Gastrocnemius medialis (tissue), 4 donors: Measurements from ENCODE around the gene SLFNL1. TPM values are rescaled to one million over a fixed set of nuclear protein-coding genes. Genes with fewer than 3 reads are reported as not detected.

Source experiments
- ATAC-seq, 2 donors: fragments of 150-250 bp; one replicate each; pipeline ENCODE4 v1.9.1; 2016
- DNase-seq, 2 donors: peaks; one replicate each; pipeline ENCODE4 v3.0.0-alpha.2; 2019
- H3K27ac ChIP-seq, 4 donors: fragments of 200-600 bp; sonication (generic); 1 replicate in 1 of 4; 2 replicates in 3 of 4; pipeline ENCODE4 v1.5.1; 2016 to 2018; ENCODE audit warnings: mild to moderate bottlenecking in 2 of 4, moderate library complexity in 1 of 4
- H3K27me3 ChIP-seq, 3 donors: fragments of 200-600 bp; sonication (generic) in 2 of 3; 1 replicate in 1 of 3; 2 replicates in 2 of 3; pipeline versions ENCODE4 v1.5.1 to v1.6.0; 2016 to 2019; ENCODE audit warnings: mild to moderate bottlenecking in 1 of 3, moderate library complexity in 1 of 3
- H3K36me3 ChIP-seq, 2 donors: fragments of 200-600 bp; sonication (generic) in 1 of 2; one replicate each; pipeline ENCODE4 v1.5.1; 2017 to 2018
- H3K4me1 ChIP-seq, 2 donors: fragments of 200-600 bp; sonication (generic) in 1 of 2; one replicate each; pipeline ENCODE4 v1.5.1; 2016 to 2017; ENCODE audit warnings: mild to moderate bottlenecking in 2 of 2
- H3K4me3 ChIP-seq, 4 donors: fragments of 200-600 bp; sonication (generic) in 3 of 4; 1 replicate in 1 of 4; 2 replicates in 3 of 4; pipeline ENCODE4 v1.5.1; 2016 to 2019; ENCODE audit warnings: mild to moderate bottlenecking in 2 of 4
- H3K9me3 ChIP-seq, 3 donors: fragments of 200-600 bp; sonication (generic) in 2 of 3; 1 replicate in 1 of 3; 2 replicates in 2 of 3; pipeline ENCODE4 v1.5.1; 2016 to 2019
- POLR2A ChIP-seq, 2 donors: fragments of 450-650 bp; IDR thresholded peaks; one replicate each; pipeline ENCODE4 v1.6.1; 2017; ENCODE audit warnings: antibody characterized with exemption in 2 of 2, mild to moderate bottlenecking in 2 of 2, moderate library complexity in 2 of 2
- in situ Hi-C, 4 donors: fragments of 200-750 bp; cut with MboI; loops; one replicate each; pipeline versions ENCODE4 v1.15.0 to v1.8.0; 2017; ENCODE audit warnings: low sequenced_read_pairs in 4 of 4
- intact Hi-C: fragments of 100-400 bp; cut with DNase I; formaldehyde crosslinking; loops from one replicate; pipeline ENCODE4 v1.15.1; 2023; ENCODE audit warnings: low total_unique reads
- total RNA-seq, 4 donors: library from RNA; depleted of rRNA; stranded (reverse); fragments of >200 nt; gene quantifications; one replicate each; pipeline versions ENCODE4 v1.1.0 to v1.2.3, GENCODE V29; 2016
- TF ChIP-seq, protein P1 (sequence below), 5 experiments: fragments of 450-650 bp in 3 of 5; fragments of 200-600 bp in 2 of 5; sonication (generic) in 2 of 5; IDR thresholded peaks in 4 of 5; conservative IDR thresholded peaks in 1 of 5; 1 replicate in 4 of 5; 2 replicates in 1 of 5; pipeline ENCODE4 v1.5.1; 2016 to 2019; ENCODE audit warnings: antibody characterized with exemption in 5 of 5, mild to moderate bottlenecking in 3 of 5, moderate library complexity in 3 of 5

SLFNL1 gene
- total RNA-seq = 1 to 10 TPM in 2 of 4 donors, under 1 TPM in 2; 0.29 to 2.0 (median 0.69) TPM

DNA sequence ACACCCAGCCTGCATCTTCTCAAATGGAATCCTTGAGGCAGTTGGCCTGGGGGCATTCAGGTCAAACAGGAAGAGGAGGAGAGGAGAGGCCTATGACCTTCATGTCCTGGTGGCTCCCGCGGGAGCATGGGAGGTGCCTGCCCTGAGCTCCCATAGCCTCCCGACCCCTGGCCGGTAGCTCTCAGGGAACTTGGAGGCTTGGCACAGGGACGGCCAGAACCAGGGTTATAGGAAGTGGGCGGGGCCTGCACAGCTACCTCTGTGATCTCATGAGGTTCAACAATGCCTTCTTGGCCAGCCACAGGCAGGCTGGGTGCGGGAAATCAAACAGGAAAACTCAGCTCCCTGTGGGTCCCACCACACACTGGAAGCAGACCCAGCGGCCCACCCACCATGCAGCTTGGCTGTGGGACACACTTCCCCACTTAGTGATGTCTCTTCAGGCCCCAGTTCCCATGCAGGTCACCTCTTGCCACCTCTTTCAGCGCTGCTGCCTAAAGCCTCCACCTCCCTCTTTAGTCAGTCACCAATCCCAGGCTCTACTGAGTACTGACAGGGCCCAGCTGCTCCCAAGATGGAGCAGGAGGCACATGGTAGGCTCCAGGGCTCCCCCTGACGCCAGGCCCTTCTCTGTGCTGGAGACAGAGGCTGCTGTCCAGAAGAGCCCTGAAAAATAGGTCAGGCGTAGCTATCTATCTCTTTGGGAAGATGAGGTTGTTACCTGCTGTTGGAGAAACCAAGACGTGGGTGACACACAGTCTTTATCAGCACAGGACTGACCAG, at the start of gene SLFNL1:
Gene SLFNL1, minus strand, starts transcription at position 200 of the 783 bp plus-strand sequence. CDS start 1,065 bp downstream, outside the sequence.
- Histone ChIP-seq H3K27me3 (no peaks in the 10 kb centered on the region), H3K4me1 (no peaks in the 10 kb centered on the region), H3K36me3 (no peaks in the 10 kb centered on the region), H3K4me3 (no peak within 1 kb of the TSS), H3K27ac (no peak within 1 kb of the TSS), H3K9me3 (no peaks in the 10 kb centered on the region)
- ATAC-seq = no peak
- in situ Hi-C loops = no loop called here
- no peak for TF ChIP-seq POLR2A (IDR thresholded peaks at IDR 0.05)
- TF ChIP-seq, protein P1, sequence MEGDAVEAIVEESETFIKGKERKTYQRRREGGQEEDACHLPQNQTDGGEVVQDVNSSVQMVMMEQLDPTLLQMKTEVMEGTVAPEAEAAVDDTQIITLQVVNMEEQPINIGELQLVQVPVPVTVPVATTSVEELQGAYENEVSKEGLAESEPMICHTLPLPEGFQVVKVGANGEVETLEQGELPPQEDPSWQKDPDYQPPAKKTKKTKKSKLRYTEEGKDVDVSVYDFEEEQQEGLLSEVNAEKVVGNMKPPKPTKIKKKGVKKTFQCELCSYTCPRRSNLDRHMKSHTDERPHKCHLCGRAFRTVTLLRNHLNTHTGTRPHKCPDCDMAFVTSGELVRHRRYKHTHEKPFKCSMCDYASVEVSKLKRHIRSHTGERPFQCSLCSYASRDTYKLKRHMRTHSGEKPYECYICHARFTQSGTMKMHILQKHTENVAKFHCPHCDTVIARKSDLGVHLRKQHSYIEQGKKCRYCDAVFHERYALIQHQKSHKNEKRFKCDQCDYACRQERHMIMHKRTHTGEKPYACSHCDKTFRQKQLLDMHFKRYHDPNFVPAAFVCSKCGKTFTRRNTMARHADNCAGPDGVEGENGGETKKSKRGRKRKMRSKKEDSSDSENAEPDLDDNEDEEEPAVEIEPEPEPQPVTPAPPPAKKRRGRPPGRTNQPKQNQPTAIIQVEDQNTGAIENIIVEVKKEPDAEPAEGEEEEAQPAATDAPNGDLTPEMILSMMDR (IDR thresholded peaks at IDR 0.05 in 4 of 5, conservative IDR thresholded peaks at IDR 0.05 in 1 of 5) = no peak
- intact Hi-C loops = no loop called here
- no peak for DNase-seq

- DNase-seq (no peak), ATAC-seq (no peak)
- Histone ChIP-seq H3K27me3 (no peaks in the 10 kb centered on the region), H3K4me1 (no peaks in the 10 kb centered on the region), H3K36me3 (peaks cover 0 to 19% of the 10 kb centered on the region in 2 donors), H3K4me3 (no peak overlapping the region), H3K9me3 (no peaks in the 10 kb centered on the region), H3K27ac (no peak overlapping the region)
- intact Hi-C loops (no loop called here), in situ Hi-C loops (no loop called here)
- no peak for TF ChIP-seq POLR2A (IDR thresholded peaks at IDR 0.05)
- TF ChIP-seq, protein P1 (IDR thresholded peaks at IDR 0.05 in 4 of 5, conservative IDR thresholded peaks at IDR 0.05 in 1 of 5) = no peak
Measured at GRCh38 chr1:41056907-41057306, 35.4 kb upstream of the SLFNL1 start.

DNA sequence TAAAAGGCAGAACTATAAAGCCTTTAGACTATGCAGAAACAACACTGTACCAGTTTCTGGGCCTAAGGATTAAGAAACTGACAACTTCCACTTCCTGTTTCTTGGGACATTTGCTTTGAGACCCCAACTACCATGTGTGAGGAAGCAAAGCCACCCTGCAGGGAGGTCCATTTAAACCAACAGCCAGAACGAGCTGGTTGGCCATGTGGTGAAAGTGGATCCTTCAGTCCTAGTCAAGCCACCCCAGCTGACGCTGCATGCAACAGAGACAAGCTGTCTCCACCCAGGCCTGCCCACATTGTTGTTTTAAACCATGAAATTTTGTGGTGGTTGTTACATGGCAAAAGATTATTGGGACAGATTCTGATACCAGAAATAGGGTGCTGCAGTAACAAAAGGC, 31.8 kb upstream of the SLFNL1 start:
- no peak overlapping the region for H3K27ac ChIP-seq
- ATAC-seq (no peak), DNase-seq (no peak)
- peaks cover 0 to 18% of the 10 kb centered on the region in 2 donors for H3K36me3 ChIP-seq
- TF ChIP-seq, protein P1 (IDR thresholded peaks at IDR 0.05 in 4 of 5, conservative IDR thresholded peaks at IDR 0.05 in 1 of 5) = no peak
- TF ChIP-seq POLR2A (IDR thresholded peaks at IDR 0.05) = no peak
- no peaks in the 10 kb centered on the region for H3K4me1 ChIP-seq
- in situ Hi-C loops = no loop called here
- no peaks in the 10 kb centered on the region for H3K9me3 ChIP-seq
- no peak overlapping the region for H3K4me3 ChIP-seq
- no peaks in the 10 kb centered on the region for H3K27me3 ChIP-seq
- intact Hi-C loops = no loop called here

DNA sequence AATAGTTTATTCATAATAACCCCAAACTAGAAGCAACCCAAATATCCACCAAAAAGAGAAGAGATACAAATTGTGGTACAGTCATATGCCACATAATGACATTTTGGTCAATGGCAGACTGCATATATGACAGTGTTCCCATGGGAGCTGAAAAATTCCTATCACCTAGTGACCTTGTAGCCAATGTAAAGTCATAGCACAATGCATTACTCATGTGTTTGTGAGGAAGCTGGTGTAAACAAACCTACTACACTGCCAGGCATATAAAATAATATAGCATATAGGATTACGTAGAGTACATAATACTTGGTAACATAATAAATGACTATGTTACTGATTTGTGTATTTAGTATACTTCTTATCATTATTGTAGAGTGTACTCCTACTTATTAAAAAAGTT, 29.5 kb upstream of the SLFNL1 start:
- Histone ChIP-seq H3K4me1 (peaks cover 11 to 13% of the 10 kb centered on the region in 2 donors), H3K27ac (no peak overlapping the region), H3K27me3 (no peaks in the 10 kb centered on the region), H3K36me3 (peaks cover 0 to 17% of the 10 kb centered on the region in 2 donors), H3K4me3 (no peak overlapping the region), H3K9me3 (no peaks in the 10 kb centered on the region)
- intact Hi-C loops (no loop called here), in situ Hi-C loops (no loop called here)
- DNase-seq (no peak), ATAC-seq (no peak)
- TF ChIP-seq, protein P1 (IDR thresholded peaks at IDR 0.05 in 4 of 5, conservative IDR thresholded peaks at IDR 0.05 in 1 of 5) = no peak
- TF ChIP-seq POLR2A (IDR thresholded peaks at IDR 0.05) = no peak
